ENCODE measurements around the gene ARPC1A.

- TF ChIP-seq CTCF (IDR thresholded peaks at IDR 0.05) (no peak), POLR2A (IDR thresholded peaks at IDR 0.05) (no peak), POLR2AphosphoS5 (IDR thresholded peaks at IDR 0.05) (no peak)
Observed at GRCh38 chr7:99406557-99406956, 80.9 kb downstream of the ARPC1A start.
